Muscle layer of colon (tissue), 2 donors: ENCODE data around the gene MATCAP1.

Experiments used
- H3K27ac ChIP-seq: one replicate; pipeline ENCODE4 v1.7.0; 2013; ENCODE audit warnings: low read depth, mild to moderate bottlenecking, low read length, moderate library complexity
- H3K27me3 ChIP-seq, 2 donors: one replicate each; pipeline ENCODE4 v1.7.0; 2013; ENCODE audit warnings: low read length in 2 of 2, mild to moderate bottlenecking in 2 of 2; ENCODE audit not compliant: insufficient read depth in 2 of 2, control insufficient read depth in 1 of 2
- H3K36me3 ChIP-seq: one replicate; pipeline ENCODE4 v1.7.0; 2013; ENCODE audit warnings: mild to moderate bottlenecking, low read length; ENCODE audit not compliant: insufficient read depth
- H3K4me1 ChIP-seq: one replicate; pipeline ENCODE4 v1.7.0; 2013; ENCODE audit warnings: mild to moderate bottlenecking, low read length; ENCODE audit not compliant: insufficient read depth
- H3K4me3 ChIP-seq, 2 donors: one replicate each; pipeline ENCODE4 v1.7.0; 2013; ENCODE audit warnings: low read length in 2 of 2, low read depth in 1 of 2, mild to moderate bottlenecking in 1 of 2, moderate library complexity in 1 of 2
- H3K9ac ChIP-seq: one replicate; pipeline ENCODE4 v1.7.0; 2013; ENCODE audit warnings: low read length
- H3K9me3 ChIP-seq: one replicate; pipeline ENCODE4 v1.7.0; 2013; ENCODE audit warnings: mild to moderate bottlenecking, low read length
- donor health status: abdominal sarcoma.
- donor health status: Adenocarcinoma of cecum.

The MATCAP1 gene

DNA sequence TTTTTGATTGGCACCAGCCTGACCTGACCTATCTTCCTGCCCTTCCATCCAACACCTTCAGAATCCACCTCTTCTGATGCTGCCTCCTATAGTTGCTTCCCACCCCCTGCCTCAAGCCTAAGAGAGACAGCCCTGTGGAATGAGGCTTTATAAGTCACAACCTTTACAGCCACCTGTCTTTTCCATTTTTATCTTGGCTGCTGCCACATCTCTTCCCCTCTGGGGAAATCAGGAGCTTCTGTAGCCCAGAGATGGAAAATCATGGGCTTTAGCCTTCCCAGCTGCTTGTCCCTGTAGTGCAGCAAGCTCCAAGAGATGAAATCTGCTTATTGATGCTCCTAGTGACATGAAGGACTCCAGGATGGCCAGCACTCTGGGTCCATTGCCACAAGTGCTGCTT, 55.3 kb downstream of the MATCAP1 start:
- H3K9me3 ChIP-seq, result no peaks in the 10 kb centered on the region
- H3K4me3 ChIP-seq, result no peak overlapping the region
- no peaks in the 10 kb centered on the region for H3K4me1 ChIP-seq
- H3K27me3 ChIP-seq, result no peaks in the 10 kb centered on the region
- H3K27ac ChIP-seq, result no peak overlapping the region
- no peak overlapping the region for H3K9ac ChIP-seq
- H3K36me3 ChIP-seq, result peaks cover 47% of the 10 kb centered on the region
